ENCODE results near the gene DOCK9. TPM values are rescaled to one million over a fixed set of nuclear protein-coding genes. Genes with fewer than 3 reads are reported as not detected.

Gene DOCK9
- total and polyA plus RNA-seq, 2 experiments from 2014 or later: 16.4 to 38.9 TPM

- H3K4me3 ChIP-seq: no peak overlapping the region
- DNase-seq (ENCODE audit: low spot score): no peak
- no peak for TF ChIP-seq EZH2phosphoT487 (IDR thresholded peaks at IDR 0.05; ENCODE audit: low read depth, severe bottlenecking, unreplicated experiment)
- H3K36me3 ChIP-seq (replicated peaks; ENCODE audit: insufficient read depth, low read depth): no peaks in the 10 kb centered on the region
- peaks cover 6% of the 10 kb centered on the region for H3K4me1 ChIP-seq (ENCODE audit: insufficient read depth)
- 89% methylated on average over 5 of the region's 5 CpGs for WGBS (ENCODE audit: low lambda C conversion rate, missing lambda C conversion rate)
- no peak overlapping the region for H3K27ac ChIP-seq
- H3K4me2 ChIP-seq: no peak overlapping the region
- H3K27me3 ChIP-seq: no peaks in the 10 kb centered on the region
- H3K9me2 ChIP-seq (replicated peaks; ENCODE audit: insufficient read depth): no peaks in the 10 kb centered on the region
- H4K20me1 ChIP-seq (ENCODE audit: insufficient read depth, poor library complexity, severe bottlenecking): no peaks in the 10 kb centered on the region
- H3K79me2 ChIP-seq: no peaks in the 10 kb centered on the region
- no peaks in the 10 kb centered on the region for H3K9me3 ChIP-seq (ENCODE audit: low read depth)
- H2AFZ ChIP-seq: no peak overlapping the region
Measured at GRCh38 chr13:98915981-98916380, 61.9 kb downstream of the DOCK9 start.

- Histone ChIP-seq H3K4me1 (ENCODE audit: insufficient read depth) (peaks cover 6% of the 10 kb centered on the region), H3K4me3 (no peak overlapping the region), H3K4me2 (no peak overlapping the region), H3K9me3 (ENCODE audit: low read depth) (no peaks in the 10 kb centered on the region), H4K20me1 (ENCODE audit: insufficient read depth, poor library complexity, severe bottlenecking) (no peaks in the 10 kb centered on the region), H3K27me3 (no peaks in the 10 kb centered on the region), H3K36me3 (replicated peaks; ENCODE audit: insufficient read depth, low read depth) (no peaks in the 10 kb centered on the region), H2AFZ (no peak overlapping the region), H3K79me2 (no peaks in the 10 kb centered on the region), H3K9me2 (replicated peaks; ENCODE audit: insufficient read depth) (no peaks in the 10 kb centered on the region), H3K27ac (no peak overlapping the region)
- no peak for TF ChIP-seq CTCF (IDR thresholded peaks at IDR 0.05; ENCODE audit: poor library complexity)
- TF ChIP-seq EZH2 (IDR thresholded peaks at IDR 0.05; ENCODE audit: borderline replicate concordance): no peak
- no peak for TF ChIP-seq EZH2phosphoT487 (IDR thresholded peaks at IDR 0.05; ENCODE audit: low read depth, severe bottlenecking, unreplicated experiment)
- WGBS (ENCODE audit: low lambda C conversion rate, missing lambda C conversion rate): 77% methylated on average over 1 of the region's 1 CpG
- DNase-seq (ENCODE audit: low spot score): no peak
Measured at GRCh38 chr13:98915563-98915962, 62.3 kb downstream of the DOCK9 start.

GRCh38 chr13:98913741-98914140, 64.1 kb downstream of the DOCK9 start:
- H3K27ac ChIP-seq: no peak overlapping the region
- no peaks in the 10 kb centered on the region for H3K36me3 ChIP-seq (replicated peaks; ENCODE audit: insufficient read depth, low read depth)
- H3K9me3 ChIP-seq (ENCODE audit: low read depth): no peaks in the 10 kb centered on the region
- no peaks in the 10 kb centered on the region for H3K27me3 ChIP-seq
- no peak for TF ChIP-seq EZH2phosphoT487 (IDR thresholded peaks at IDR 0.05; ENCODE audit: low read depth, severe bottlenecking, unreplicated experiment)
- TF ChIP-seq CTCF (IDR thresholded peaks at IDR 0.05; ENCODE audit: poor library complexity): no peak
- TF ChIP-seq EZH2 (IDR thresholded peaks at IDR 0.05; ENCODE audit: borderline replicate concordance): no peak
- 90% methylated on average over 5 of the region's 5 CpGs for WGBS (ENCODE audit: low lambda C conversion rate, missing lambda C conversion rate)
- no peak overlapping the region for H3K4me2 ChIP-seq
- H3K4me1 ChIP-seq (ENCODE audit: insufficient read depth): peaks cover 6% of the 10 kb centered on the region
- H3K79me2 ChIP-seq: no peaks in the 10 kb centered on the region
- H4K20me1 ChIP-seq (ENCODE audit: insufficient read depth, poor library complexity, severe bottlenecking): no peaks in the 10 kb centered on the region
- no peak for DNase-seq (ENCODE audit: low spot score)
- no peak overlapping the region for H2AFZ ChIP-seq
- no peaks in the 10 kb centered on the region for H3K9me2 ChIP-seq (replicated peaks; ENCODE audit: insufficient read depth)
- H3K4me3 ChIP-seq: no peak overlapping the region

GRCh38 chr13:98912846-98913245, 65.0 kb downstream of the DOCK9 start:
- H3K4me1 ChIP-seq (ENCODE audit: insufficient read depth): peaks cover 6% of the 10 kb centered on the region
- H3K79me2 ChIP-seq: no peaks in the 10 kb centered on the region
- no peaks in the 10 kb centered on the region for H3K9me3 ChIP-seq (ENCODE audit: low read depth)
- H3K4me2 ChIP-seq: no peak overlapping the region
- H4K20me1 ChIP-seq (ENCODE audit: insufficient read depth, poor library complexity, severe bottlenecking): no peaks in the 10 kb centered on the region
- no peaks in the 10 kb centered on the region for H3K27me3 ChIP-seq
- no peak for TF ChIP-seq EZH2 (IDR thresholded peaks at IDR 0.05; ENCODE audit: borderline replicate concordance)
- TF ChIP-seq EZH2phosphoT487 (IDR thresholded peaks at IDR 0.05; ENCODE audit: low read depth, severe bottlenecking, unreplicated experiment): no peak
- TF ChIP-seq CTCF (IDR thresholded peaks at IDR 0.05; ENCODE audit: poor library complexity): no peak
- H3K9me2 ChIP-seq (replicated peaks; ENCODE audit: insufficient read depth): no peaks in the 10 kb centered on the region
- H2AFZ ChIP-seq: no peak overlapping the region
- no peak overlapping the region for H3K4me3 ChIP-seq
- DNase-seq (ENCODE audit: low spot score): no peak
- H3K27ac ChIP-seq: no peak overlapping the region
- no peaks in the 10 kb centered on the region for H3K36me3 ChIP-seq (replicated peaks; ENCODE audit: insufficient read depth, low read depth)

Measured in hepatocyte (in vitro differentiated cells).